H1 (cell line): ENCODE data around the gene LCE1F. TPM values are rescaled to one million over a fixed set of nuclear protein-coding genes. Genes with fewer than 3 reads are reported as not detected.

Source experiments
- CTCF ChIA-PET: fragments of 300-600 bp; sonication (Branson Sonifier 250); formaldehyde crosslinking; loops from one replicate; lab custom pipeline; 2021; ENCODE audit not compliant: partially characterized antibody; lab: Charles Lee
- POLR2A ChIA-PET: fragments of 300-600 bp; sonication (Branson Sonifier 250); formaldehyde crosslinking; loops from one replicate; lab custom pipeline; 2021; ENCODE audit warnings: inconsistent platforms; ENCODE audit not compliant: partially characterized antibody; lab: Charles Lee
- DNase-seq, 2 experiments: peaks; one replicate each; pipeline versions ENCODE4 v3.0.0 to v3.0.0-alpha.2; 2010 to 2022; ENCODE audit warnings: low spot score in 2 of 2, low read depth in 1 of 2, mixed read lengths in 1 of 2
- FAIRE-seq: peaks from 2 replicates; lab custom pipeline; 2011; peaks lifted over from hg19 to GRCh38; lab: Jason Lieb, UNC
- H2AFZ ChIP-seq: 2 replicates; pipeline ENCODE4 v1.8.1; 2012; ENCODE audit warnings: low read length, inconsistent platforms
- H2AK5ac ChIP-seq: 2 replicates; pipeline ENCODE4 v1.6.1; 2013; ENCODE audit warnings: low read depth, low read length
- H2BK120ac ChIP-seq: replicated peaks from 2 replicates; pipeline ENCODE3; 2013; ENCODE audit warnings: low read depth, low read length, inconsistent platforms
- H2BK12ac ChIP-seq: 2 replicates; pipeline ENCODE4 v1.6.1; 2013; ENCODE audit warnings: low read depth, low read length
- H2BK15ac ChIP-seq: 2 replicates; pipeline ENCODE4 v1.6.1; 2013; ENCODE audit warnings: low read length
- H2BK20ac ChIP-seq: 2 replicates; pipeline ENCODE4 v1.6.1; 2013; ENCODE audit warnings: low read length
- H2BK5ac ChIP-seq: 2 replicates; pipeline ENCODE4 v1.6.1; 2013; ENCODE audit warnings: low read depth, low read length
- H3K14ac ChIP-seq: 2 replicates; pipeline ENCODE4 v1.6.1; 2013; ENCODE audit warnings: inconsistent platforms; ENCODE audit not compliant: insufficient read length
- H3K18ac ChIP-seq: 2 replicates; pipeline ENCODE4 v1.6.1; 2013; ENCODE audit warnings: low read length; ENCODE audit errors: extremely low read depth
- H3K23ac ChIP-seq: 2 replicates; pipeline ENCODE4 v1.6.1; 2013; ENCODE audit warnings: inconsistent platforms; ENCODE audit not compliant: insufficient read length
- H3K23me2 ChIP-seq: 2 replicates; pipeline ENCODE4 v1.6.1; 2013; ENCODE audit warnings: low read depth, low read length
- H3K27ac ChIP-seq: 2 replicates; pipeline ENCODE4 v1.6.1; 2011; ENCODE audit warnings: low read depth, low read length, inconsistent platforms
- H3K27me3 ChIP-seq, 4 experiments: replicated peaks in 1 of 4; 1 replicate in 1 of 4; 2 replicates in 3 of 4; pipeline versions ENCODE4 v1.6.1 to v1.8.1; 2011 to 2013; ENCODE audit warnings: low read length in 3 of 4, mild to moderate bottlenecking in 3 of 4, inconsistent platforms in 2 of 4, mixed read lengths in 2 of 4, moderate library complexity in 1 of 4; ENCODE audit not compliant: control insufficient read depth in 3 of 4, insufficient read depth in 3 of 4; ENCODE audit errors: extremely low read depth in 1 of 4
- H3K36me3 ChIP-seq, 4 experiments: 2 replicates each; pipeline versions ENCODE4 v1.6.1 to v1.8.1; 2011 to 2013; ENCODE audit warnings: mild to moderate bottlenecking in 4 of 4, low read length in 3 of 4, moderate library complexity in 2 of 4, control low read depth in 1 of 4, inconsistent platforms in 1 of 4; ENCODE audit not compliant: insufficient read depth in 4 of 4, control insufficient read depth in 2 of 4
- H3K4ac ChIP-seq: replicated peaks from 2 replicates; pipeline ENCODE3; 2013; ENCODE audit warnings: low read length, low read depth, mixed read lengths, inconsistent platforms; ENCODE audit not compliant: insufficient read length
- H3K4me1 ChIP-seq, 4 experiments: replicated peaks in 1 of 4; 1 replicate in 1 of 4; 2 replicates in 3 of 4; pipeline versions ENCODE4 v1.6.1 to v1.8.1; 2011 to 2013; ENCODE audit warnings: low read length in 3 of 4, inconsistent platforms in 2 of 4, mixed read lengths in 1 of 4; ENCODE audit not compliant: insufficient read depth in 4 of 4, control insufficient read depth in 3 of 4
- H3K4me2 ChIP-seq, 2 experiments: 2 replicates each; pipeline versions ENCODE4 v1.6.1 to v1.8.1; 2011 to 2013; ENCODE audit warnings: low read depth in 2 of 2, low read length in 2 of 2, control low read depth in 1 of 2, inconsistent platforms in 1 of 2, mild to moderate bottlenecking in 1 of 2; ENCODE audit not compliant: insufficient read depth in 1 of 2
- H3K4me3 ChIP-seq, 4 experiments: fragments of 200-600, 300-600 bp in 1 of 4; sonication (generic), shearing (Covaris generic), sonication (Bioruptor Twin) in 1 of 4; 2 replicates each; pipeline versions ENCODE4 v1.5.1 to v1.8.1; 2011 to 2016; ENCODE audit warnings: low read length in 4 of 4, low read depth in 3 of 4, control low read depth in 2 of 4, inconsistent platforms in 2 of 4, mild to moderate bottlenecking in 2 of 4, mixed read lengths in 1 of 4, moderate library complexity in 1 of 4; ENCODE audit not compliant: insufficient read depth in 2 of 4; ENCODE audit errors: extremely low read depth in 1 of 4
- H3K56ac ChIP-seq: replicated peaks from 2 replicates; pipeline ENCODE3; 2013; ENCODE audit warnings: low read depth, mild to moderate bottlenecking, mixed read lengths, low read length, inconsistent platforms; ENCODE audit not compliant: insufficient read length
- H3K79me1 ChIP-seq: 2 replicates; pipeline ENCODE4 v1.6.1; 2013; ENCODE audit warnings: low read depth, low read length, control low read depth
- H3K79me2 ChIP-seq, 2 experiments: 2 replicates each; pipeline versions ENCODE4 v1.6.1 to v1.8.1; 2012 to 2013; ENCODE audit warnings: low read length in 2 of 2, mild to moderate bottlenecking in 2 of 2, inconsistent platforms in 1 of 2; ENCODE audit not compliant: insufficient read depth in 2 of 2, control insufficient read depth in 1 of 2
- H3K9ac ChIP-seq, 4 experiments: replicated peaks in 1 of 4; 1 replicate in 1 of 4; 2 replicates in 3 of 4; pipeline versions ENCODE4 v1.6.1 to v1.8.1; 2011 to 2013; ENCODE audit warnings: low read depth in 3 of 4, low read length in 3 of 4, control low read depth in 2 of 4, mild to moderate bottlenecking in 2 of 4, moderate library complexity in 2 of 4, inconsistent platforms in 1 of 4; ENCODE audit errors: extremely low read depth in 1 of 4
- H3K9me3 ChIP-seq, 2 experiments: 2 replicates each; pipeline versions ENCODE4 v1.6.1 to v1.8.1; 2012 to 2013; ENCODE audit warnings: mild to moderate bottlenecking in 2 of 2, moderate library complexity in 2 of 2, control low read depth in 1 of 2, inconsistent platforms in 1 of 2, low read depth in 1 of 2, low read length in 1 of 2, mixed read lengths in 1 of 2; ENCODE audit not compliant: insufficient read depth in 2 of 2
- H4K20me1 ChIP-seq, 2 experiments: replicated peaks in 1 of 2; 2 replicates each; pipeline versions ENCODE3 to v1.8.1; 2011 to 2013; ENCODE audit warnings: inconsistent platforms in 2 of 2, low read length in 2 of 2, mild to moderate bottlenecking in 1 of 2; ENCODE audit not compliant: insufficient read depth in 2 of 2, control insufficient read depth in 1 of 2
- H4K5ac ChIP-seq: 2 replicates; pipeline ENCODE4 v1.6.1; 2013; ENCODE audit warnings: low read length, low read depth, mixed read lengths, inconsistent platforms; ENCODE audit not compliant: insufficient read length
- H4K8ac ChIP-seq: 2 replicates; pipeline ENCODE4 v1.8.0; 2013; ENCODE audit warnings: mild to moderate bottlenecking, moderate library complexity, low read length, inconsistent platforms; ENCODE audit not compliant: insufficient read depth; ENCODE audit errors: extremely low read depth
- H4K91ac ChIP-seq: replicated peaks from 2 replicates; pipeline ENCODE3; 2013; ENCODE audit warnings: low read length, mixed read lengths, inconsistent platforms; ENCODE audit not compliant: insufficient read length
- BRCA1 ChIP-seq: IDR thresholded peaks from 2 replicates; pipeline ENCODE4 v1.6.1; 2012; ENCODE audit warnings: low read depth, low read length, improper control_type of control experiment
- CEBPB ChIP-seq: IDR thresholded peaks from 2 replicates; pipeline ENCODE4 v1.6.1; 2012; ENCODE audit warnings: low read depth, low read length
- CREB1 ChIP-seq: IDR thresholded peaks from 2 replicates; pipeline ENCODE4 v1.6.1; 2012; ENCODE audit warnings: inconsistent platforms
- EGR1 ChIP-seq: IDR thresholded peaks from 2 replicates; pipeline ENCODE4 v1.6.1; 2011; ENCODE audit warnings: low read depth, low read length, borderline replicate concordance
- HDAC2 ChIP-seq, 2 experiments: fragments of 300-600 bp in 1 of 2; sonication (generic) in 1 of 2; IDR thresholded peaks; 2 replicates each; pipeline ENCODE4 v1.6.1; 2011 to 2012; ENCODE audit warnings: low read depth in 2 of 2, low read length in 2 of 2, mild to moderate bottlenecking in 2 of 2, moderate library complexity in 2 of 2, borderline replicate concordance in 1 of 2, inconsistent platforms in 1 of 2
- KDM5A ChIP-seq: fragments of 200-600 bp; IDR thresholded peaks from 2 replicates; pipeline ENCODE4 v1.7.1; 2012; ENCODE audit warnings: mild to moderate bottlenecking, low read length, inconsistent platforms, mixed read lengths
- POLR2A ChIP-seq, 2 experiments: IDR thresholded peaks; 1 replicate in 1 of 2; 2 replicates in 1 of 2; pipeline ENCODE4 v1.6.1; 2011; ENCODE audit warnings: low read depth in 2 of 2, low read length in 2 of 2, mild to moderate bottlenecking in 2 of 2; ENCODE audit errors: control extremely low read depth in 1 of 2
- RBBP5 ChIP-seq: IDR thresholded peaks from 2 replicates; pipeline ENCODE4 v1.7.1; 2012; ENCODE audit warnings: low read depth, mild to moderate bottlenecking, inconsistent platforms, low read length, moderate library complexity, borderline replicate concordance
- SRF ChIP-seq: IDR thresholded peaks from 2 replicates; pipeline ENCODE4 v1.6.1; 2011; ENCODE audit warnings: mild to moderate bottlenecking, low read depth, low read length, moderate library complexity
- YY1 ChIP-seq: IDR thresholded peaks from 2 replicates; pipeline ENCODE4 v1.6.1; 2011; ENCODE audit warnings: low read depth, mild to moderate bottlenecking, low read length
- ZNF274 ChIP-seq: IDR thresholded peaks from 2 replicates; pipeline ENCODE4 v1.7.0; 2012; ENCODE audit warnings: low read length, borderline replicate concordance; ENCODE audit errors: extremely low read depth
- WGBS, 2 experiments: shearing (Covaris generic) in 1 of 2; methylation state at CpG; one replicate each; pipeline versions ENCODE4 v1.1.6 to v1.1.7; 2013 to 2015; ENCODE audit warnings: low lambda C conversion rate in 2 of 2, mixed read lengths in 2 of 2, inconsistent platforms in 1 of 2, low coverage in 1 of 2, missing lambda C conversion rate in 1 of 2; ENCODE audit not compliant: insufficient replicate concordance in 2 of 2, insufficient coverage in 1 of 2, insufficient read length in 1 of 2; ENCODE audit errors: extremely low coverage in 1 of 2, missing lambda C conversion rate in 1 of 2; 5-methylcytosine and 5-hydroxymethylcytosine counted together
- polyA plus RNA-seq, 7 experiments: library from polyadenylated mRNA; depleted of rRNA in 3 of 7; stranded (reverse) in 5 of 7; unstranded in 2 of 7; fragments of >200 nt in 5 of 7; fragments of 200-250 nt in 2 of 7; gene quantifications; 1 replicate in 5 of 7; 2 replicates in 1 of 7; 4 replicates in 1 of 7; pipeline versions ENCODE4 v1.2.1 to v1.2.3, GENCODE V29; 2011 to 2013; ENCODE audit warnings: missing spikeins in 2 of 7, mixed read lengths in 2 of 7
- total RNA-seq: library from RNA; stranded (reverse); fragmentation: NEBNext Ultra II Directional; extraction: Animal tissue kit (Norgen Biotek cat#: 25700); gene quantifications from 2 replicates; pipeline ENCODE4 v1.2.1, GENCODE V29; 2021
- TF ChIP-seq, protein P1 (sequence below), 3 experiments: IDR thresholded peaks; 1 replicate in 2 of 3; 2 replicates in 1 of 3; pipeline versions ENCODE4 v1.5.1 to v1.6.1; 2011; ENCODE audit warnings: low read length in 3 of 3, mild to moderate bottlenecking in 3 of 3, inconsistent platforms in 2 of 3, low read depth in 1 of 3, moderate library complexity in 1 of 3; ENCODE audit not compliant: insufficient read depth in 1 of 3; ENCODE audit errors: control extremely low read depth in 1 of 3

Gene LCE1F
- total and polyA plus RNA-seq, 2 of the 8 experiments (the other 6 are each of a cell fraction or from before 2014, with no cell fraction given): not detected

- Histone ChIP-seq H3K4ac (no peak overlapping the region), H3K4me1 (no peaks in the 10 kb centered on the region), H3K18ac (no peak overlapping the region), H3K14ac (no peak overlapping the region), H3K27ac (no peak overlapping the region), H2BK12ac (no peak overlapping the region), H4K20me1 (no peaks in the 10 kb centered on the region), H2AFZ (no peak overlapping the region), H3K27me3 (no peaks in the 10 kb centered on the region), H4K8ac (no peak overlapping the region), H2AK5ac (no peak overlapping the region), H4K91ac (no peak overlapping the region), H3K9me3 (peaks cover 47 to 64% of the 10 kb centered on the region in 2 experiments), H3K56ac (no peak overlapping the region), H3K23me2 (no peaks in the 10 kb centered on the region), H3K79me1 (no peaks in the 10 kb centered on the region)
- POLR2A ChIA-PET: no interaction called here
- TF ChIP-seq HDAC2 (IDR thresholded peaks at IDR 0.05; ENCODE audit: borderline replicate concordance in 1 of 2, low read depth in 2 of 2, low read length in 2 of 2) (no peak), YY1 (no peak), EGR1 (no peak), CEBPB (no peak), KDM5A (no peak), ZNF274 (no peak), RBBP5 (no peak), CREB1 (no peak), SRF (no peak), POLR2A (IDR thresholded peaks at IDR 0.05; ENCODE audit: control extremely low read depth in 1 of 2, low read depth in 2 of 2, low read length in 2 of 2) (no peak), BRCA1 (no peak)
- TF ChIP-seq, protein P1, sequence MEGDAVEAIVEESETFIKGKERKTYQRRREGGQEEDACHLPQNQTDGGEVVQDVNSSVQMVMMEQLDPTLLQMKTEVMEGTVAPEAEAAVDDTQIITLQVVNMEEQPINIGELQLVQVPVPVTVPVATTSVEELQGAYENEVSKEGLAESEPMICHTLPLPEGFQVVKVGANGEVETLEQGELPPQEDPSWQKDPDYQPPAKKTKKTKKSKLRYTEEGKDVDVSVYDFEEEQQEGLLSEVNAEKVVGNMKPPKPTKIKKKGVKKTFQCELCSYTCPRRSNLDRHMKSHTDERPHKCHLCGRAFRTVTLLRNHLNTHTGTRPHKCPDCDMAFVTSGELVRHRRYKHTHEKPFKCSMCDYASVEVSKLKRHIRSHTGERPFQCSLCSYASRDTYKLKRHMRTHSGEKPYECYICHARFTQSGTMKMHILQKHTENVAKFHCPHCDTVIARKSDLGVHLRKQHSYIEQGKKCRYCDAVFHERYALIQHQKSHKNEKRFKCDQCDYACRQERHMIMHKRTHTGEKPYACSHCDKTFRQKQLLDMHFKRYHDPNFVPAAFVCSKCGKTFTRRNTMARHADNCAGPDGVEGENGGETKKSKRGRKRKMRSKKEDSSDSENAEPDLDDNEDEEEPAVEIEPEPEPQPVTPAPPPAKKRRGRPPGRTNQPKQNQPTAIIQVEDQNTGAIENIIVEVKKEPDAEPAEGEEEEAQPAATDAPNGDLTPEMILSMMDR (IDR thresholded peaks at IDR 0.05; ENCODE audit: control extremely low read depth in 1 of 3, insufficient read depth in 1 of 3, low read depth in 1 of 3, low read length in 3 of 3): no peak
- TF ChIP-seq, all 59 proteins: peak for 0
- H2BK15ac ChIP-seq: no peak overlapping the region
- 33% methylated on average over 5 of the region's 5 CpGs; no CpG with 5 or more reads in 1 of the 2 experiments for WGBS, 2 experiments
- no peak overlapping the region for H3K9ac ChIP-seq
- no peak for DNase-seq
- no peak overlapping the region for H3K23ac ChIP-seq
- H3K79me2 ChIP-seq: no peaks in the 10 kb centered on the region
- no peak for FAIRE-seq
- H4K5ac ChIP-seq: no peak overlapping the region
- no peak overlapping the region for H2BK20ac ChIP-seq
- H3K36me3 ChIP-seq: no peaks in the 10 kb centered on the region
- no peak overlapping the region for H3K4me3 ChIP-seq
- H3K4me2 ChIP-seq: no peak overlapping the region
- H2BK5ac ChIP-seq: no peak overlapping the region
- CTCF ChIA-PET: no interaction called here
- H2BK120ac ChIP-seq: no peak overlapping the region
Measured at GRCh38 chr1:152823294-152823693, 48.4 kb downstream of the LCE1F start.
